GM20000 (cell line): Measurements from ENCODE around the gene ZNF446.
"Not testable (repeated sequence)": the region's sequence is repeated elsewhere in the genome, so short reads cannot be mapped to it uniquely, and the experiment has no call there.

Experiments
- DNase-seq: peaks from one replicate; pipeline ENCODE4 v3.0.0; 2012; ENCODE audit warnings: low spot score
- TF ChIP-seq, protein P1 (sequence below): IDR thresholded peaks from 2 replicates; pipeline ENCODE4 v1.5.1; 2012; ENCODE audit warnings: mild to moderate bottlenecking, control low read depth; ENCODE audit errors: extremely low read depth, missing control alignments

The ZNF446 gene

DNA sequence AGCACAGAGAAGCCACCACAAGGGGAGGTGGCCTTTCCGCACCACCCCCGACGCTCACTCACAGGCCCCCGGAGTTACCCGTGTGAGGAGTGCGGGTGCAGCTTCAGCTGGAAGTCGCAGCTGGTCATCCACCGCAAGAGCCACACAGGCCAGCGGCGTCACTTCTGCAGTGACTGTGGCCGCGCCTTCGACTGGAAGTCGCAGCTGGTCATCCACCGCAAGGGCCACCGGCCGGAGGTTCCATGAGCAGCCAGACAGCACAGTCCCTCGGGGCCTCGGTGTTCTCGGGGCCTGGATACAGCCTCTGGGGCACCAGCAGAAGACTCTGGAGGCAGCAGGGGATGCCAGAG is 4.3 kb downstream of the ZNF446 start:
- TF ChIP-seq, protein P1, sequence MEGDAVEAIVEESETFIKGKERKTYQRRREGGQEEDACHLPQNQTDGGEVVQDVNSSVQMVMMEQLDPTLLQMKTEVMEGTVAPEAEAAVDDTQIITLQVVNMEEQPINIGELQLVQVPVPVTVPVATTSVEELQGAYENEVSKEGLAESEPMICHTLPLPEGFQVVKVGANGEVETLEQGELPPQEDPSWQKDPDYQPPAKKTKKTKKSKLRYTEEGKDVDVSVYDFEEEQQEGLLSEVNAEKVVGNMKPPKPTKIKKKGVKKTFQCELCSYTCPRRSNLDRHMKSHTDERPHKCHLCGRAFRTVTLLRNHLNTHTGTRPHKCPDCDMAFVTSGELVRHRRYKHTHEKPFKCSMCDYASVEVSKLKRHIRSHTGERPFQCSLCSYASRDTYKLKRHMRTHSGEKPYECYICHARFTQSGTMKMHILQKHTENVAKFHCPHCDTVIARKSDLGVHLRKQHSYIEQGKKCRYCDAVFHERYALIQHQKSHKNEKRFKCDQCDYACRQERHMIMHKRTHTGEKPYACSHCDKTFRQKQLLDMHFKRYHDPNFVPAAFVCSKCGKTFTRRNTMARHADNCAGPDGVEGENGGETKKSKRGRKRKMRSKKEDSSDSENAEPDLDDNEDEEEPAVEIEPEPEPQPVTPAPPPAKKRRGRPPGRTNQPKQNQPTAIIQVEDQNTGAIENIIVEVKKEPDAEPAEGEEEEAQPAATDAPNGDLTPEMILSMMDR = no peak
- DNase-seq = no peak

DNA sequence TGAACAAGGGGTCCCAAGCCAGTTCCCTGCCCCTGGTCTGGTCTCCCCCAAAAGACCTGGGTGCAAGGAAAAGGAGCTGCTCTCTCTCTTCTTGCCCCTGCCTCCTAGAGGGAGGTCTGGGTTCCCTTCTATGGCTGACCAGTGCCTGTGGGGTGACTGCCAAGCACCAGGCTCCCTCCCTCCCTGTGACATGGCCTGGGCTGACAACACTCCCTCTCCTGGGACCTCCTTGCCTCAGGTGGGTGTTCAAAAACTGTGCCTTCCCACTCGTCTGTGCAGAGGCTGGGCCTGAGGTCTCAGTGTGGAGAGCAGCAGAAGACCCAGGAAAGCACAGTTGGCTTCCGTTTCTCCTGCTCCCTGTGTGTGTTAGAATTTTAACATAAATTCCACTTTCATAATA is 4.7 kb downstream of the ZNF446 start:
- no peak for DNase-seq
- TF ChIP-seq, protein P1 = no peak

DNA sequence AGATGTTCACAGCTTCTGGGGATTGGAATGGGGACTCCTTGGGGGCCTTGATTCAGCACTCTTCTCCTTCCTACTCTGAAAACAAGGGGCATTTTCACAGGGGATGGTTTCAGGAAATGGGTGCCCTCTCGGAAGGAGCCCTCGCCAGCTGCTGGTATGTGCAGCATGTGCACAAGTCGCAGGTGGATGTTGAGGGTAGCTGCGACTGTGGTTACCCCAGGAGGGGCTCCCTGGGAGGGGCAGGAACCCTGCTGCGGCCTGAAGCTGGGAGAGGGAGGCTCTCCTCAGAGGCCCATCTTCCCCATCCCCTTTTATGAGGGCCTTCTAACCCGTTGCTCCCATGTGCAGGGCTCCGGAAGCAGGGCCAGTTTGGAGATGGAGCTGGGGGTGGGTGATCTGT is 6.2 kb downstream of the ZNF446 start:
- no peak for DNase-seq
- TF ChIP-seq, protein P1 = no peak

DNA sequence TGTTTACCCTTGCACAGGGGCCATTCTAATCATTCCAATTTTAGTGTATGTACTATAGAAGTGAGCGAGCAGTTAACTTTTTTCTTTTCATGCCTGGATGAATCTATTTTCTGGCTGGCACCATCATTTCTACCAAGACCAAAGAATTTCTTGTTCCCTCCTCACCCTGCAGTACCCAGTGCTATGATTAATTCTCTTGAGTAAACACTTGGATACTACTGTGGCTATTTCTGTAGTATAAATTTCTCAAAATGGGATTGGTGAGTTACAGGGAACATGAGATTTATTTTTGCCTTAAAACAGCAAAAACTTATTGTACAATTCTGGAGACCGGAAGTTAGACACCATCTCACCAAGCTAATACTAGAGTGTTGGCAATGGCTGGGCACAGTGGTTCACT is 7.6 kb downstream of the ZNF446 start:
- DNase-seq = no peak
- TF ChIP-seq, protein P1 = no peak

DNA sequence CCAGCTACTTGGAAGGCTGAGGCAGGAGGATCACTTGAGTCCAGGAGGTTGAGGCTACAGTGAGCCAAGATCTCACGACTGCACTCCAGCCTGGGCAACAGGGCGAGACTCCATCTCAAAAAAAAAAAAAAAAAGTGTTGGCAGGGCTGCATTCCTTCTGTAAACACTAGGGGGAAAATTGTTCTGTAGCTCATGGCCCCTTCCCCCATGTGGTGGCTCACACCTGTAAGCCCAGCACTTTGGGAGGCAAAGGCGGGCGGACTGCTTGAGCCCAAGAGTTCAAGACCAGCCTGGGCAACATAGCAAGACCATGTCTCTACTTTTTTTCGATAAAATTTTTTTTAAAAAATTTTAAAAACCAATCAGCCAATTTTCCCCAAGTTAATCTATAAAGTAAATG is 8.2 kb downstream of the ZNF446 start:
- DNase-seq = not testable (repeated sequence)

DNA sequence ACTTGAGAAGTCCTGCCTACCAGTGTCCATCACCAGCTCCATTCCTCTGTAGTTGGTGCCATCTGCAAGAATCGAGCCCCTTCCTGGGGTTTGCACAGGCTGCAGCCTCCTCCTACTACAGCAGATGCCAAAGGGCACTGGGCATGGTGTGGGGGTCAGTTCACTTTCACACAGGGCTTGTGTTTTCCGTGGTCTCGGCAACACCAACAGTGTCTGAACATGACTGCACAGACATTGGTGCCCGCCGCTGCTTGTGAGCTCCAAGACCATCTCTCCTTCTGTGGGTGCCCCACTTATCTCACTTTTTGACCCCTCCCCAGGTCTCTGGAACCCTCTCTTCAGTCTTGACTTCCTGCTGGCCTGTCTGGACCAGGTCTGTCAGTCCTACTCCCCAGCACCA is 15.2 kb downstream of the ZNF446 start:
- TF ChIP-seq, protein P1 = no peak
- no peak for DNase-seq

DNA sequence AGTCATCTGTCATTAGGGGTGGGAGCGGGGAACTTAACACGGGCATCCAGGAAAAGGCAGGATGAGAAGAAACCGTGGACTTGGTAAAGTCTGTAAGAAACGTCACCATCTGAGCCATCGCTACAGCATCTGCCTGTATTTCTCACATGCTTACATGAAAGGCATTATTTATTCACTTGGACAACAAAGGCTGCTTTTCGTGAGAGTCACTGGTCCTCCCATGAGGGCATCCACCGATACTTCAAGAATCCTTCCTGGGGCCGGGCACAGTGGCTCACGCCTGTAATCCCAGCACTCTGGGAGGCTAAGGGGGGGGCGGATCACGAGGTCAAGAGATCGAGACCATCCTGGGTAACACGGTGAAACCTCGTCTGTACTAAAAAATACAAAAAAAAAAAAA is 16.1 kb downstream of the ZNF446 start:
- TF ChIP-seq, protein P1 = no peak
- no peak for DNase-seq

DNA sequence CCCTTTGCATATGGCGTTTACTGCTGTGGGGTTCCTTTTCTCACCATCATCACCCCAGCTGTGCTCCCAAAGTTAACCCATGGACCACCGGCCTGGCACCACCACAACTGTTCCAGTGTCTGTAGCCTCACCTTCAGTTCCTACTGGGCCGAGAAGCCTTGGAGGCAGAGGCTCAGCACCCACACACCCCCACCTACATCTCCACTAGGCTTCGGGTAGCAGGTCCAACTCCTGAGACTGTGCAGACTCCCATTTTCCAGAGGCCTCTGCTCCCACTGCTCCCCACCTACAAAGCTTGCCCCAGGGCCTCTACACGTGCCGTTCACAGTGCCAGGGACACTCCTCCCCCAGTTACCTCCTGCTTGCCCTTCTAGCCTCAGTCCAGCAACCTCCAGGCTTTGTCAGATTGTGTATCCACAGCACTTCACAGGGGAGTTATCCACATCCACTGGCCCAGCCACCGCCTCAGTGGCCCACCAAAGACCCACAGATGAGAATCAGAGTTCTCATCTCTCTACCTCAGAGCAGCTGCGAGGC is 21.6 kb downstream of the ZNF446 start:
- DNase-seq = no peak
- TF ChIP-seq, protein P1 = no peak
